ENCODE data around the gene ATP6AP2.

Gene ATP6AP2

DNA sequence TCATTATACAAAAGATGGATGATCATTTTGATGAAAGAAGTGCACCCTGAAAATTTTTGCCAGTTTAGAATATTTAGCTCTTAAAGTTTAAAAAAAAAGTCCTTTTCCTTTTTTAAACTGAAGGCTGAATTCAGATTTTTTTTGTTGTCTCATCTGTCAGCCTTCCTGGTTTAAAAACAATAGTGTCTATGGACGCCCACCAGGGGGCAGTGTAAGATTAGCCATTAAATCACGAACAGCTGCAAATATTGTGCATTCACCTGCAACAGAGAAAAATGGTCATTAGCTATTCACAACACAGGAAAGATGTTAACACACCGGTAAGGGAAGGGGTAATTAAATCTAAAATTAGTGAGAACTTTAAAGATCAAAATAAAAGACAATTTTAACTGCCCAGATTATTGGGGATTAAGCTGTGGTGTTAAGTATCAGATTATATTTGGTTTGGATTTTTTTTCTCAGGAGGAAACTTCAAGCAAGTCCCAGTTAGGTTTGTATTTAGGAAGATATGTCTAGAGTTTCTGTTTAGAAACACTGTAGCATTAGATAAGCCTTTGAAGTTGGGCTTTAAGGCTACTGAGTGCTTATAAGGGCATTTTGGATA, 71.0 kb downstream of the ATP6AP2 start:
- Histone ChIP-seq H3K4me3 (ENCODE audit: low read length) (no peak overlapping the region), H3K4me1 (ENCODE audit: insufficient read depth, low read length) (no peaks in the 10 kb centered on the region), H3K9me3 (ENCODE audit: insufficient read depth, low read depth, low read length) (no peaks in the 10 kb centered on the region), H3K36me3 (ENCODE audit: insufficient read depth, low read depth, low read length) (peaks cover 73% of the 10 kb centered on the region), H3K27me3 (ENCODE audit: insufficient read depth, low read length) (no peaks in the 10 kb centered on the region), H3K27ac (ENCODE audit: low read length) (no peak overlapping the region), H3K9ac (ENCODE audit: low read depth, low read length) (no peak overlapping the region)

DNA sequence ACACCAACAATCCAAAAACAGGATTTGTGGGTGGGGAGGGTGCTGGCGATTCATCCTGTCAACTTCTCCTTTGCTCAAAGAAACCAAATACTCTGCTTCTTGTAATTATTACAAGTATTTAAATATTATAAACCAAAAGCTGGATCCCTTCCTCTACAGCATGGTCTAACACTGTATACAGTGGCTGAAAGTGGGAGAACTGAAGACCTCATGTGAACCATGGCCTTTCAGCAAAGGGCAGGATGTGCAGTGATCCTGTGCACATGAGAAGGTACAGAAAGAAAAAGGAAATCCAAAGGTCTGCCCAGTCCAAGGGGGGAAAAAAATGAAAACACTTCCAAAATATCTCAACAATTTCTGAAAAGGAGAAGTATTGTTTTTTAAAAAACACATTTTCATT, 71.9 kb downstream of the ATP6AP2 start:
- H3K27me3 ChIP-seq (ENCODE audit: insufficient read depth, low read length), result no peaks in the 10 kb centered on the region
- peaks cover 81% of the 10 kb centered on the region for H3K36me3 ChIP-seq (ENCODE audit: insufficient read depth, low read depth, low read length)
- H3K27ac ChIP-seq (ENCODE audit: low read length), result no peak overlapping the region
- H3K9ac ChIP-seq (ENCODE audit: low read depth, low read length), result no peak overlapping the region
- H3K4me1 ChIP-seq (ENCODE audit: insufficient read depth, low read length), result no peaks in the 10 kb centered on the region
- H3K9me3 ChIP-seq (ENCODE audit: insufficient read depth, low read depth, low read length), result no peaks in the 10 kb centered on the region
- no peak overlapping the region for H3K4me3 ChIP-seq (ENCODE audit: low read length)

DNA sequence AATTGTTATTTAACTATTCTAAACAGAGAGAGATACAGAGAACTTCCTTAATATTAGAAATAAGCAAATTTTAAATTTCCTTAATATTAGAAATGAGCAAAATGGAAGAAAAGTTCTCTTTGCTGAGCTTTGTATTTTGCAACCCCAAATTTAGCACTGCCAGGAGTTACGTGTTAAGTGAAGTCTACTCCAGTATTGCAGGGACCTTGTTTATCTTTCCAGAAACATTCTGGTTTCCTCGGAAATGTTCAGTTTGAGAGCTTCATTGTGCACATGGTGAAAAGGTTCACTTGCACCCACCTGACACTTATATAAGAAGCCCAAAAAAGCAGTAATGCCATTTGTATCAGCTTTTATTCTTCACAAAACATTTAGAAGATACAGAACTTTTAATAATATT, 72.8 kb downstream of the ATP6AP2 start:
- no peak overlapping the region for H3K27ac ChIP-seq (ENCODE audit: low read length)
- no peaks in the 10 kb centered on the region for H3K27me3 ChIP-seq (ENCODE audit: insufficient read depth, low read length)
- no peaks in the 10 kb centered on the region for H3K4me1 ChIP-seq (ENCODE audit: insufficient read depth, low read length)
- H3K4me3 ChIP-seq (ENCODE audit: low read length), result no peak overlapping the region
- peaks cover 87% of the 10 kb centered on the region for H3K36me3 ChIP-seq (ENCODE audit: insufficient read depth, low read depth, low read length)
- no peaks in the 10 kb centered on the region for H3K9me3 ChIP-seq (ENCODE audit: insufficient read depth, low read depth, low read length)
- H3K9ac ChIP-seq (ENCODE audit: low read depth, low read length), result no peak overlapping the region

Data from iPS-20b (cell line).